ENCODE data around the gene MRPL18. TPM values are rescaled to one million over a fixed set of nuclear protein-coding genes. Genes with fewer than 3 reads are reported as not detected.

The MRPL18 gene
- total and polyA plus RNA-seq, 2 of the 4 experiments (the other 2 are of a cell fraction) = 53.4 to 56.8 TPM

DNA sequence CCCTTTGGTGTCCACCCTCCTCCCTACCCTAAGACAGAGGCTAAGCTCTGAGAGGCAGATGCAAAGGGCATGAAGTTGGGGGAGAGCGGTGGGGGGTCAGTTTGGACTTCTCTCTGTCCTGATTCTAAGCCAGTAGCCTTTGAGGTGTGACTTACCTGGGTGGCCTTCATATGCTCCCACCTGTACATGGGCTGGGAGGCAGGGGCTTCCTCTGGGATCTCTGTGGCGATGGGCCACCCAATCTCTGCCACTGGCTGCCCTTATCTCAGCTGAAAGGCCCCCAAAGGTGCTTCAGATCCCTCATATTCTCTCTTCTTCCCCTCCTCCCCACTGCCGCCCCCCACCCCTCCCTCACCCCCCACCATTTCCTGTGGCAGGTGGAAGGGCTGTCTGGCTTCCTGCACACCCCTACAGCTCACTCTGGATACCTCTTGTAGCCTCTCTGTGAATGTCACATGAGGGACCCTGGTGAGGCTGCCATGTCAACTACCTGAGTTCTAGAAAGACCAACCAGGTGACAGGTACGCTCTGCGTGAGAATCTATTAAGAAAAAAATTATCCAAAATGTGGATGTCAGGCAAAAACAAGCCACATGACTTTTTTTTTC is 43.8 kb downstream of the MRPL18 start:
- Histone ChIP-seq H2AK9ac (replicated peaks; ENCODE audit: low read depth, low read length, poor library complexity) (no peak overlapping the region), H3K9ac (ENCODE audit: low read depth, low read length) (no peak overlapping the region), H3K18ac (ENCODE audit: low read depth, low read length) (no peak overlapping the region), H3K36me3 (ENCODE audit: control insufficient read depth, insufficient read depth, low read length) (no peaks in the 10 kb centered on the region), H3K4me3 (ENCODE audit: insufficient read depth, low read depth, low read length) (no peak overlapping the region), H2BK20ac (ENCODE audit: low read depth, low read length) (no peak overlapping the region), H4K91ac (ENCODE audit: insufficient read depth, low read depth, low read length) (no peak overlapping the region), H3K9me3 (ENCODE audit: control insufficient read depth, insufficient read depth, low read length) (no peaks in the 10 kb centered on the region), H2AK5ac (ENCODE audit: low read depth, low read length) (no peak overlapping the region), H3K79me1 (ENCODE audit: low read depth in 1 of 2, low read length in 2 of 2) (no peaks in the 10 kb centered on the region), H4K8ac (ENCODE audit: low read depth in 2 of 2, low read length in 2 of 2) (no peak overlapping the region), H3K4me2 (ENCODE audit: low read depth, low read length) (no peak overlapping the region), H2AFZ (replicated peaks; ENCODE audit: low read length, poor library complexity) (no peak overlapping the region), H3K4ac (ENCODE audit: low read depth, low read length) (no peak overlapping the region), H3K9me1 (ENCODE audit: insufficient read depth, low read length) (peaks cover 7% of the 10 kb centered on the region; the same call in 1 of the 2 replicates), H2BK120ac (ENCODE audit: low read depth, low read length) (no peak overlapping the region), H4K20me1 (ENCODE audit: insufficient read depth, low read length) (no peaks in the 10 kb centered on the region), H3K56ac (ENCODE audit: extremely low read depth, insufficient read depth, low read length) (no peak overlapping the region), H3K23ac (ENCODE audit: low read depth, low read length) (no peak overlapping the region), H4K5ac (ENCODE audit: low read depth, low read length) (no peak overlapping the region), H2BK5ac (ENCODE audit: low read depth, low read length, poor library complexity, severe bottlenecking) (no peak overlapping the region), H3K27me3 (ENCODE audit: control insufficient read depth, insufficient read depth, low read length) (no peaks in the 10 kb centered on the region; the same call in 1 of the 2 replicates), H3K27ac (ENCODE audit: insufficient read depth, low read length) (no peak overlapping the region), H3K14ac (replicated peaks; ENCODE audit: low read depth, low read length) (no peak overlapping the region), H3K4me1 (ENCODE audit: control insufficient read depth, insufficient read depth, low read length) (no peaks in the 10 kb centered on the region), H2BK15ac (ENCODE audit: low read depth, low read length) (no peak overlapping the region)
- intact Hi-C loops (cut with micrococcal nuclease) (no loop called here), dilution Hi-C loops (cut with HindIII; ENCODE audit: low sequenced_read_pairs, unreplicated experiment) (no loop called here), in situ Hi-C loops (cut with MboI; ENCODE audit: low sequenced_read_pairs) (no loop called here)
- POLR2A ChIA-PET (ENCODE audit: unreplicated experiment) = no interaction called here
- WGBS, 2 experiments (ENCODE audit: extremely low coverage in 2 of 2, insufficient read length in 1 of 2) = no CpG with 5 or more reads among the region's 5 CpGs
- CTCF ChIA-PET = interaction anchor here (0.6 to 0.7 kb wide), 2 partner anchors 142 to 621 kb away, joined by 3 read pairs; no protein-coding TSS in a partner anchor
- DNase-seq (no peak), ATAC-seq (ENCODE audit: low read depth) (no peak)
- no TSS peak for BruUV-seq (replicated peaks)
- TF ChIP-seq CEBPB (IDR thresholded peaks at IDR 0.05; ENCODE audit: low read depth, low read length) = no peak
- TF ChIP-seq NFE2L2 (IDR thresholded peaks at IDR 0.05; ENCODE audit: low read depth, low read length) = no peak
- no peak for TF ChIP-seq SMC3 (IDR thresholded peaks at IDR 0.05; ENCODE audit: low read depth, low read length)
- TF ChIP-seq MAFK (IDR thresholded peaks at IDR 0.05; ENCODE audit: low read depth, low read length) = no peak
- TF ChIP-seq, protein P1, sequence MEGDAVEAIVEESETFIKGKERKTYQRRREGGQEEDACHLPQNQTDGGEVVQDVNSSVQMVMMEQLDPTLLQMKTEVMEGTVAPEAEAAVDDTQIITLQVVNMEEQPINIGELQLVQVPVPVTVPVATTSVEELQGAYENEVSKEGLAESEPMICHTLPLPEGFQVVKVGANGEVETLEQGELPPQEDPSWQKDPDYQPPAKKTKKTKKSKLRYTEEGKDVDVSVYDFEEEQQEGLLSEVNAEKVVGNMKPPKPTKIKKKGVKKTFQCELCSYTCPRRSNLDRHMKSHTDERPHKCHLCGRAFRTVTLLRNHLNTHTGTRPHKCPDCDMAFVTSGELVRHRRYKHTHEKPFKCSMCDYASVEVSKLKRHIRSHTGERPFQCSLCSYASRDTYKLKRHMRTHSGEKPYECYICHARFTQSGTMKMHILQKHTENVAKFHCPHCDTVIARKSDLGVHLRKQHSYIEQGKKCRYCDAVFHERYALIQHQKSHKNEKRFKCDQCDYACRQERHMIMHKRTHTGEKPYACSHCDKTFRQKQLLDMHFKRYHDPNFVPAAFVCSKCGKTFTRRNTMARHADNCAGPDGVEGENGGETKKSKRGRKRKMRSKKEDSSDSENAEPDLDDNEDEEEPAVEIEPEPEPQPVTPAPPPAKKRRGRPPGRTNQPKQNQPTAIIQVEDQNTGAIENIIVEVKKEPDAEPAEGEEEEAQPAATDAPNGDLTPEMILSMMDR (conservative IDR thresholded peaks at IDR 0.05; ENCODE audit: low read depth, low read length) = no peak
- TF ChIP-seq ELK1 (IDR thresholded peaks at IDR 0.05; ENCODE audit: borderline replicate concordance, low read depth, low read length) = no peak
- TF ChIP-seq MAZ (IDR thresholded peaks at IDR 0.05; ENCODE audit: borderline replicate concordance, low read depth, low read length) = no peak
